H1 (cell line): ENCODE results near the gene DEFB129. TPM values are rescaled to one million over a fixed set of nuclear protein-coding genes. Genes with fewer than 3 reads are reported as not detected.
"Not testable (repeated sequence)": the region's sequence is repeated elsewhere in the genome, so short reads cannot be mapped to it uniquely, and the experiment has no call there.

Experiments used
- CTCF ChIA-PET: fragments of 300-600 bp; sonication (Branson Sonifier 250); formaldehyde crosslinking; loops from one replicate; lab custom pipeline; 2021; ENCODE audit not compliant: partially characterized antibody; lab: Charles Lee
- POLR2A ChIA-PET: fragments of 300-600 bp; sonication (Branson Sonifier 250); formaldehyde crosslinking; loops from one replicate; lab custom pipeline; 2021; ENCODE audit warnings: inconsistent platforms; ENCODE audit not compliant: partially characterized antibody; lab: Charles Lee
- DNase-seq, 2 experiments: peaks; one replicate each; pipeline versions ENCODE4 v3.0.0 to v3.0.0-alpha.2; 2010 to 2022; ENCODE audit warnings: low spot score in 2 of 2, low read depth in 1 of 2, mixed read lengths in 1 of 2
- FAIRE-seq: peaks from 2 replicates; lab custom pipeline; 2011; peaks lifted over from hg19 to GRCh38; lab: Jason Lieb, UNC
- H2AFZ ChIP-seq: 2 replicates; pipeline ENCODE4 v1.8.1; 2012; ENCODE audit warnings: low read length, inconsistent platforms
- H2AK5ac ChIP-seq: 2 replicates; pipeline ENCODE4 v1.6.1; 2013; ENCODE audit warnings: low read depth, low read length
- H2BK120ac ChIP-seq: replicated peaks from 2 replicates; pipeline ENCODE3; 2013; ENCODE audit warnings: low read depth, low read length, inconsistent platforms
- H2BK12ac ChIP-seq: 2 replicates; pipeline ENCODE4 v1.6.1; 2013; ENCODE audit warnings: low read depth, low read length
- H2BK15ac ChIP-seq: 2 replicates; pipeline ENCODE4 v1.6.1; 2013; ENCODE audit warnings: low read length
- H2BK20ac ChIP-seq: 2 replicates; pipeline ENCODE4 v1.6.1; 2013; ENCODE audit warnings: low read length
- H2BK5ac ChIP-seq: 2 replicates; pipeline ENCODE4 v1.6.1; 2013; ENCODE audit warnings: low read depth, low read length
- H3K14ac ChIP-seq: 2 replicates; pipeline ENCODE4 v1.6.1; 2013; ENCODE audit warnings: inconsistent platforms; ENCODE audit not compliant: insufficient read length
- H3K18ac ChIP-seq: 2 replicates; pipeline ENCODE4 v1.6.1; 2013; ENCODE audit warnings: low read length; ENCODE audit errors: extremely low read depth
- H3K23ac ChIP-seq: 2 replicates; pipeline ENCODE4 v1.6.1; 2013; ENCODE audit warnings: inconsistent platforms; ENCODE audit not compliant: insufficient read length
- H3K23me2 ChIP-seq: 2 replicates; pipeline ENCODE4 v1.6.1; 2013; ENCODE audit warnings: low read depth, low read length
- H3K27ac ChIP-seq: 2 replicates; pipeline ENCODE4 v1.6.1; 2011; ENCODE audit warnings: low read depth, low read length, inconsistent platforms
- H3K27me3 ChIP-seq, 4 experiments: replicated peaks in 1 of 4; 1 replicate in 1 of 4; 2 replicates in 3 of 4; pipeline versions ENCODE4 v1.6.1 to v1.8.1; 2011 to 2013; ENCODE audit warnings: low read length in 3 of 4, mild to moderate bottlenecking in 3 of 4, inconsistent platforms in 2 of 4, mixed read lengths in 2 of 4, moderate library complexity in 1 of 4; ENCODE audit not compliant: control insufficient read depth in 3 of 4, insufficient read depth in 3 of 4; ENCODE audit errors: extremely low read depth in 1 of 4
- H3K36me3 ChIP-seq, 4 experiments: 2 replicates each; pipeline versions ENCODE4 v1.6.1 to v1.8.1; 2011 to 2013; ENCODE audit warnings: mild to moderate bottlenecking in 4 of 4, low read length in 3 of 4, moderate library complexity in 2 of 4, control low read depth in 1 of 4, inconsistent platforms in 1 of 4; ENCODE audit not compliant: insufficient read depth in 4 of 4, control insufficient read depth in 2 of 4
- H3K4ac ChIP-seq: replicated peaks from 2 replicates; pipeline ENCODE3; 2013; ENCODE audit warnings: low read length, low read depth, mixed read lengths, inconsistent platforms; ENCODE audit not compliant: insufficient read length
- H3K4me1 ChIP-seq, 4 experiments: replicated peaks in 1 of 4; 1 replicate in 1 of 4; 2 replicates in 3 of 4; pipeline versions ENCODE4 v1.6.1 to v1.8.1; 2011 to 2013; ENCODE audit warnings: low read length in 3 of 4, inconsistent platforms in 2 of 4, mixed read lengths in 1 of 4; ENCODE audit not compliant: insufficient read depth in 4 of 4, control insufficient read depth in 3 of 4
- H3K4me2 ChIP-seq, 2 experiments: 2 replicates each; pipeline versions ENCODE4 v1.6.1 to v1.8.1; 2011 to 2013; ENCODE audit warnings: low read depth in 2 of 2, low read length in 2 of 2, control low read depth in 1 of 2, inconsistent platforms in 1 of 2, mild to moderate bottlenecking in 1 of 2; ENCODE audit not compliant: insufficient read depth in 1 of 2
- H3K4me3 ChIP-seq, 4 experiments: fragments of 200-600, 300-600 bp in 1 of 4; sonication (generic), shearing (Covaris generic), sonication (Bioruptor Twin) in 1 of 4; 2 replicates each; pipeline versions ENCODE4 v1.5.1 to v1.8.1; 2011 to 2016; ENCODE audit warnings: low read length in 4 of 4, low read depth in 3 of 4, control low read depth in 2 of 4, inconsistent platforms in 2 of 4, mild to moderate bottlenecking in 2 of 4, mixed read lengths in 1 of 4, moderate library complexity in 1 of 4; ENCODE audit not compliant: insufficient read depth in 2 of 4; ENCODE audit errors: extremely low read depth in 1 of 4
- H3K56ac ChIP-seq: replicated peaks from 2 replicates; pipeline ENCODE3; 2013; ENCODE audit warnings: low read depth, mild to moderate bottlenecking, mixed read lengths, low read length, inconsistent platforms; ENCODE audit not compliant: insufficient read length
- H3K79me1 ChIP-seq: 2 replicates; pipeline ENCODE4 v1.6.1; 2013; ENCODE audit warnings: low read depth, low read length, control low read depth
- H3K79me2 ChIP-seq, 2 experiments: 2 replicates each; pipeline versions ENCODE4 v1.6.1 to v1.8.1; 2012 to 2013; ENCODE audit warnings: low read length in 2 of 2, mild to moderate bottlenecking in 2 of 2, inconsistent platforms in 1 of 2; ENCODE audit not compliant: insufficient read depth in 2 of 2, control insufficient read depth in 1 of 2
- H3K9ac ChIP-seq, 4 experiments: replicated peaks in 1 of 4; 1 replicate in 1 of 4; 2 replicates in 3 of 4; pipeline versions ENCODE4 v1.6.1 to v1.8.1; 2011 to 2013; ENCODE audit warnings: low read depth in 3 of 4, low read length in 3 of 4, control low read depth in 2 of 4, mild to moderate bottlenecking in 2 of 4, moderate library complexity in 2 of 4, inconsistent platforms in 1 of 4; ENCODE audit errors: extremely low read depth in 1 of 4
- H3K9me3 ChIP-seq, 2 experiments: 2 replicates each; pipeline versions ENCODE4 v1.6.1 to v1.8.1; 2012 to 2013; ENCODE audit warnings: mild to moderate bottlenecking in 2 of 2, moderate library complexity in 2 of 2, control low read depth in 1 of 2, inconsistent platforms in 1 of 2, low read depth in 1 of 2, low read length in 1 of 2, mixed read lengths in 1 of 2; ENCODE audit not compliant: insufficient read depth in 2 of 2
- H4K20me1 ChIP-seq, 2 experiments: replicated peaks in 1 of 2; 2 replicates each; pipeline versions ENCODE3 to v1.8.1; 2011 to 2013; ENCODE audit warnings: inconsistent platforms in 2 of 2, low read length in 2 of 2, mild to moderate bottlenecking in 1 of 2; ENCODE audit not compliant: insufficient read depth in 2 of 2, control insufficient read depth in 1 of 2
- H4K5ac ChIP-seq: 2 replicates; pipeline ENCODE4 v1.6.1; 2013; ENCODE audit warnings: low read length, low read depth, mixed read lengths, inconsistent platforms; ENCODE audit not compliant: insufficient read length
- H4K8ac ChIP-seq: 2 replicates; pipeline ENCODE4 v1.8.0; 2013; ENCODE audit warnings: mild to moderate bottlenecking, moderate library complexity, low read length, inconsistent platforms; ENCODE audit not compliant: insufficient read depth; ENCODE audit errors: extremely low read depth
- H4K91ac ChIP-seq: replicated peaks from 2 replicates; pipeline ENCODE3; 2013; ENCODE audit warnings: low read length, mixed read lengths, inconsistent platforms; ENCODE audit not compliant: insufficient read length
- WGBS, 2 experiments: shearing (Covaris generic) in 1 of 2; methylation state at CpG; one replicate each; pipeline versions ENCODE4 v1.1.6 to v1.1.7; 2013 to 2015; ENCODE audit warnings: low lambda C conversion rate in 2 of 2, mixed read lengths in 2 of 2, inconsistent platforms in 1 of 2, low coverage in 1 of 2, missing lambda C conversion rate in 1 of 2; ENCODE audit not compliant: insufficient replicate concordance in 2 of 2, insufficient coverage in 1 of 2, insufficient read length in 1 of 2; ENCODE audit errors: extremely low coverage in 1 of 2, missing lambda C conversion rate in 1 of 2; 5-methylcytosine and 5-hydroxymethylcytosine counted together
- polyA plus RNA-seq, 7 experiments: library from polyadenylated mRNA; depleted of rRNA in 3 of 7; stranded (reverse) in 5 of 7; unstranded in 2 of 7; fragments of >200 nt in 5 of 7; fragments of 200-250 nt in 2 of 7; gene quantifications; 1 replicate in 5 of 7; 2 replicates in 1 of 7; 4 replicates in 1 of 7; pipeline versions ENCODE4 v1.2.1 to v1.2.3, GENCODE V29; 2011 to 2013; ENCODE audit warnings: missing spikeins in 2 of 7, mixed read lengths in 2 of 7
- total RNA-seq: library from RNA; stranded (reverse); fragmentation: NEBNext Ultra II Directional; extraction: Animal tissue kit (Norgen Biotek cat#: 25700); gene quantifications from 2 replicates; pipeline ENCODE4 v1.2.1, GENCODE V29; 2021

DEFB129 gene
- total and polyA plus RNA-seq, 2 of the 8 experiments (the other 6 are each of a cell fraction or from before 2014, with no cell fraction given): not detected

DNA sequence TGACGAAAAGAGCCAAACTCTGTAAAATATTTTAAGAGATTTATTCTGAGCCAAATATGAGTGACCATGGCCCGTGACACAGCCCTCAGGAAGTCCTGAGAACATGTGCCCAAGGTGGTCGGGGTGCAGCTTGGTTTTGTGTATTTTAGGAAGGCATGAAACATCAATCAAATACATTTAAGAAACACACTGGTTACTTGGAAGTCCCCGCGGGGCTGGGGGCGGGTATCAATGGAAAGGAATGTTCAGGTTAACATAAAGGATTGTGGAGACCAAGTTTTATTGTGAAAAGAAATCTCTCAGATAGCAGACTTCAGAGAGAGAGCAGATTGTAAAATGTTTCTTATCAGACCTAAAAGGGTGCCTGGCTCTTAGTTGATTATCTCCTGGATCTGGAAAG, 26.4 kb downstream of the DEFB129 start:
- H3K14ac ChIP-seq, H4K20me1 ChIP-seq, FAIRE-seq, H3K9ac ChIP-seq, H3K79me1 ChIP-seq, H2BK120ac ChIP-seq, H2BK15ac ChIP-seq, H3K79me2 ChIP-seq, H3K56ac ChIP-seq, H2AK5ac ChIP-seq, H2AFZ ChIP-seq, H4K5ac ChIP-seq, H4K8ac ChIP-seq, DNase-seq, H4K91ac ChIP-seq, H3K4me2 ChIP-seq, H3K4me3 ChIP-seq, H2BK12ac ChIP-seq, H3K36me3 ChIP-seq, H2BK5ac ChIP-seq, H3K27ac ChIP-seq, H3K4ac ChIP-seq, H3K23me2 ChIP-seq, H3K9me3 ChIP-seq, POLR2A ChIA-PET, H3K18ac ChIP-seq, H3K4me1 ChIP-seq, H3K23ac ChIP-seq, H2BK20ac ChIP-seq: not testable (repeated sequence)
- WGBS, 2 experiments: 60% methylated on average over 6 of the region's 6 CpGs; no CpG with 5 or more reads in 1 of the 2 experiments
- peaks cover 28 to 64% (median 59%) of the 10 kb centered on the region in 4 experiments for H3K27me3 ChIP-seq
- CTCF ChIA-PET: interaction anchor here (1.2 to 1.9 kb wide), 3 partner anchors 10 to 25 kb away, joined by 3 to 9 read pairs (median 4); no protein-coding TSS in a partner anchor
